Stimulated activated naive CD8-positive, alpha-beta T cell treated with anti-CD3 and anti-CD28 coated beads, Interleukin-15, amount 100 ng/mL, for 72 hours (primary cell): ENCODE measurements around the gene KIAA1549.
"Not testable (repeated sequence)": the region's sequence is repeated elsewhere in the genome, so short reads cannot be mapped to it uniquely, and the experiment has no call there.

Source experiments
- ATAC-seq: fragments of 150-1000 bp; cut with Tn5 transposase; 2 replicates; pipeline ENCODE4 v1.10.0; 2021; ENCODE audit warnings: mild to moderate bottlenecking, moderate library complexity
- DNase-seq, 2 donors: peaks; one replicate each; pipeline ENCODE4 v3.0.0; 2021 to 2022
- H3K27ac Mint-ChIP-seq, 2 donors: one replicate each; pipeline ENCODE4 v1.8.0; 2022; ENCODE audit warnings: mild to moderate bottlenecking in 2 of 2, mixed read lengths in 2 of 2, moderate library complexity in 2 of 2
- H3K27me3 Mint-ChIP-seq: one replicate; pipeline ENCODE4 v1.8.0; 2022; ENCODE audit warnings: mixed read lengths
- H3K4me1 Mint-ChIP-seq: one replicate; pipeline ENCODE4 v1.8.0; 2022; ENCODE audit warnings: mild to moderate bottlenecking, mixed read lengths
- H3K4me3 Mint-ChIP-seq, 2 donors: one replicate each; pipeline ENCODE4 v1.8.0; 2022; ENCODE audit warnings: mild to moderate bottlenecking in 2 of 2, mixed read lengths in 2 of 2, moderate library complexity in 1 of 2
- H3K9me3 Mint-ChIP-seq, 2 donors: one replicate each; pipeline ENCODE4 v1.8.0; 2022; ENCODE audit warnings: mixed read lengths in 2 of 2

Gene KIAA1549

GRCh38 chr7:138979988-138980562 is 1.1 kb downstream of the KIAA1549 start:
- Mint-ChIP-seq H3K4me1 (peaks cover 23% of the 10 kb centered on the region), H3K9me3 (no peaks in the 10 kb centered on the region), H3K4me3 (peak overlapping the region; percentile 94 to 95), H3K27ac (no peak overlapping the region), H3K27me3 (peaks cover 50% of the 10 kb centered on the region)
- DNase-seq (no peak), ATAC-seq (no peak)

- ATAC-seq (peak; percentile 41), DNase-seq (no peak)
- Mint-ChIP-seq H3K27ac (no peak overlapping the region), H3K4me1 (peaks cover 23% of the 10 kb centered on the region), H3K4me3 (no peak overlapping the region), H3K9me3 (no peaks in the 10 kb centered on the region), H3K27me3 (peaks cover 50% of the 10 kb centered on the region)
Observed at GRCh38 chr7:138979226-138979979, 1.8 kb downstream of the KIAA1549 start.

- H3K4me1 Mint-ChIP-seq, result peaks cover 23% of the 10 kb centered on the region
- ATAC-seq, result no peak
Observed at GRCh38 chr7:138978541-138979184, 2.5 kb downstream of the KIAA1549 start.

GRCh38 chr7:138976161-138976560 is 5.0 kb downstream of the KIAA1549 start:
- DNase-seq, ATAC-seq, H3K4me3 Mint-ChIP-seq, H3K9me3 Mint-ChIP-seq, H3K27ac Mint-ChIP-seq: not testable (repeated sequence)
- Mint-ChIP-seq H3K27me3 (peaks cover 60% of the 10 kb centered on the region), H3K4me1 (peaks cover 10% of the 10 kb centered on the region)

More at GRCh38 chr7:138978541-138979184, 2.5 kb downstream of the KIAA1549 start:
- Mint-ChIP-seq H3K27ac (no peak overlapping the region), H3K4me3 (no peak overlapping the region), H3K27me3 (peaks cover 52% of the 10 kb centered on the region), H3K9me3 (no peaks in the 10 kb centered on the region)
- no peak for DNase-seq

GRCh38 chr7:138975343-138976104 is 5.7 kb downstream of the KIAA1549 start:
- ATAC-seq (no peak), DNase-seq (no peak)
- Mint-ChIP-seq H3K27me3 (peaks cover 55% of the 10 kb centered on the region), H3K9me3 (no peaks in the 10 kb centered on the region), H3K4me1 (peaks cover 7% of the 10 kb centered on the region), H3K27ac (no peak overlapping the region), H3K4me3 (no peak overlapping the region)

- DNase-seq (no peak), ATAC-seq (no peak)
- Mint-ChIP-seq H3K27me3 (peaks cover 48% of the 10 kb centered on the region), H3K4me3 (no peak overlapping the region), H3K27ac (no peak overlapping the region), H3K9me3 (no peaks in the 10 kb centered on the region), H3K4me1 (no peaks in the 10 kb centered on the region)
Observed at GRCh38 chr7:138974675-138975292, 6.4 kb downstream of the KIAA1549 start.

- DNase-seq (no peak), ATAC-seq (no peak)
- no peak overlapping the region for H3K27ac Mint-ChIP-seq
- no peaks in the 10 kb centered on the region for H3K9me3 Mint-ChIP-seq
- no peaks in the 10 kb centered on the region for H3K4me1 Mint-ChIP-seq
- H3K27me3 Mint-ChIP-seq, result peaks cover 41% of the 10 kb centered on the region
- no peak overlapping the region for H3K4me3 Mint-ChIP-seq
Observed at GRCh38 chr7:138974103-138974502, 7.1 kb downstream of the KIAA1549 start.

GRCh38 chr7:138970952-138971351 is 10.2 kb downstream of the KIAA1549 start:
- no peaks in the 10 kb centered on the region for H3K9me3 Mint-ChIP-seq
- H3K27me3 Mint-ChIP-seq, result peaks cover 26% of the 10 kb centered on the region
- no peak overlapping the region for H3K27ac Mint-ChIP-seq
- H3K4me3 Mint-ChIP-seq, result no peak overlapping the region
- H3K4me1 Mint-ChIP-seq, result no peaks in the 10 kb centered on the region
- ATAC-seq (no peak), DNase-seq (no peak)

- DNase-seq, result no peak
- no peaks in the 10 kb centered on the region for H3K4me1 Mint-ChIP-seq
- H3K4me3 Mint-ChIP-seq, result no peak overlapping the region
- ATAC-seq, result no peak
- H3K27me3 Mint-ChIP-seq, result peaks cover 26% of the 10 kb centered on the region
- H3K9me3 Mint-ChIP-seq, result no peaks in the 10 kb centered on the region
- no peak overlapping the region for H3K27ac Mint-ChIP-seq
Observed at GRCh38 chr7:138970446-138970845, 10.7 kb downstream of the KIAA1549 start.

GRCh38 chr7:138967159-138967558 is 14.0 kb downstream of the KIAA1549 start:
- Mint-ChIP-seq H3K4me1 (peaks cover 13% of the 10 kb centered on the region), H3K4me3 (no peak overlapping the region), H3K27me3 (peaks cover 25% of the 10 kb centered on the region), H3K27ac (no peak overlapping the region), H3K9me3 (no peaks in the 10 kb centered on the region)
- DNase-seq, result no peak
- no peak for ATAC-seq

GRCh38 chr7:138964624-138965436 is 16.4 kb downstream of the KIAA1549 start:
- H3K27me3 Mint-ChIP-seq, result peaks cover 16% of the 10 kb centered on the region
- DNase-seq (no peak), ATAC-seq (no peak)
- no peak overlapping the region for H3K4me3 Mint-ChIP-seq
- peaks cover 13% of the 10 kb centered on the region for H3K4me1 Mint-ChIP-seq
- H3K27ac Mint-ChIP-seq, result peak overlapping the region in 1 of 2 donors; percentile 71
- no peaks in the 10 kb centered on the region for H3K9me3 Mint-ChIP-seq

- Mint-ChIP-seq H3K27ac (peak overlapping the region in 1 of 2 donors; percentile 81), H3K4me3 (no peak overlapping the region), H3K4me1 (peaks cover 13% of the 10 kb centered on the region), H3K9me3 (no peaks in the 10 kb centered on the region), H3K27me3 (peaks cover 16% of the 10 kb centered on the region)
- DNase-seq (no peak), ATAC-seq (no peak)
Observed at GRCh38 chr7:138963675-138964074, 17.5 kb downstream of the KIAA1549 start.

- H3K27me3 Mint-ChIP-seq, result peaks cover 16% of the 10 kb centered on the region
- no peak for ATAC-seq
- peaks cover 0 to 3% of the 10 kb centered on the region in 2 donors for H3K9me3 Mint-ChIP-seq
- no peak overlapping the region for H3K27ac Mint-ChIP-seq
- DNase-seq, result no peak
- H3K4me1 Mint-ChIP-seq, result peaks cover 13% of the 10 kb centered on the region
- H3K4me3 Mint-ChIP-seq, result no peak overlapping the region
Observed at GRCh38 chr7:138962561-138963270, 18.5 kb downstream of the KIAA1549 start.

- H3K4me3 Mint-ChIP-seq, result no peak overlapping the region
- H3K27me3 Mint-ChIP-seq, result peaks cover 16% of the 10 kb centered on the region
- H3K9me3 Mint-ChIP-seq, result peaks cover 0 to 14% of the 10 kb centered on the region in 2 donors
- no peak for DNase-seq
- no peak overlapping the region for H3K27ac Mint-ChIP-seq
- ATAC-seq, result no peak
- H3K4me1 Mint-ChIP-seq, result peaks cover 13% of the 10 kb centered on the region
Observed at GRCh38 chr7:138961159-138961558, 20.0 kb downstream of the KIAA1549 start.
